DLD1 (cell line): ENCODE results near the gene SPOCK3.
"Not testable (repeated sequence)": the region's sequence is repeated elsewhere in the genome, so short reads cannot be mapped to it uniquely, and the experiment has no call there.

Experiments
- in situ Hi-C: cut with HindIII; loops from 2 replicates; pipeline ENCODE4 v1.10.0; 2017; ENCODE audit warnings: low sequenced_read_pairs

The SPOCK3 gene

DNA sequence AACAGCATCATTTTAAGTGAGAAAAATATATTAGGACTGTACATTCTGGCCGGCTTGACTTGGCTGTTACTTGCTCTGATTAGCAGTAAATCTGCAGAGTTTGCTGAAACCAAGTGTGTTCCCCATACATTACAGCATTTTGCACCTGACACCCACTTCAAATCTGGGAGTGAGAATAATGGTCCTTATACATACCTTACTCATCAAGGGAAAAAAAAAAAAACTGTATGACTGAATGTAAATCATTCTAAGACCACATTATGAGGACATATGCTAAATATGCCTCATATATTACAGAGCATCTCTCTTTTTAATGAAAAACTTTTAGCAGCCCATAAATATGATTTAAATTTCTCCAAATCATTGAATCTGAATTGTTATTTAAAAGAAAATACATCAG is 406.7 kb downstream of the SPOCK3 start:
- in situ Hi-C loops: no loop called here

GRCh38 chr4:166827167-166827566 is 407.1 kb downstream of the SPOCK3 start:
- in situ Hi-C loops: no loop called here

- in situ Hi-C loops: no loop called here
These were observed 410.4 kb downstream of the SPOCK3 start for GRCh38 chr4:166823848-166824247.

- in situ Hi-C loops: no loop called here
These were observed 411.2 kb downstream of the SPOCK3 start for GRCh38 chr4:166823126-166823525.

- in situ Hi-C loops: no loop called here
These were observed 411.9 kb downstream of the SPOCK3 start for GRCh38 chr4:166822386-166822785.

GRCh38 chr4:166816890-166817289 is 417.4 kb downstream of the SPOCK3 start:
- in situ Hi-C loops: no loop called here

- in situ Hi-C loops: no loop called here
These were observed 425.9 kb downstream of the SPOCK3 start for GRCh38 chr4:166808380-166808779.

DNA sequence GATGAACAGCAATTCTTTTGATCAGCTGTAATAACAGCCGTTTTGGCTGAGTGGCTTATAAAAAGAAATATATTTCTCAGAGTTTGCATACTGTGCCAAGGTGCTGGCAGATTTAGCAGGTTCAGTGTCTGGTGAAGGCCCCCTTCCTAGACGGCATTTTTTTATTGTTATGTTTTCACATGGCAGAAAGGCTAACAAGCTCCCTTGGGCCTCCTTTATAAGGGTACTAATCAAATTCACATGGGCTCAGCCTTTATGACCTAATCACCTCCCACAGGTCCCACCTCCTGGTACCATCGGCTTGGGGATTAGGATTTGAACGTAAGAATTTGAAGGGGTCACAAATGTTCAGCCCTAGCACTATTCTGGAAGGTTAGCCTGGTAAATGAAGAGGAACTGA is 431.9 kb downstream of the SPOCK3 start:
- in situ Hi-C loops: no loop called here

DNA sequence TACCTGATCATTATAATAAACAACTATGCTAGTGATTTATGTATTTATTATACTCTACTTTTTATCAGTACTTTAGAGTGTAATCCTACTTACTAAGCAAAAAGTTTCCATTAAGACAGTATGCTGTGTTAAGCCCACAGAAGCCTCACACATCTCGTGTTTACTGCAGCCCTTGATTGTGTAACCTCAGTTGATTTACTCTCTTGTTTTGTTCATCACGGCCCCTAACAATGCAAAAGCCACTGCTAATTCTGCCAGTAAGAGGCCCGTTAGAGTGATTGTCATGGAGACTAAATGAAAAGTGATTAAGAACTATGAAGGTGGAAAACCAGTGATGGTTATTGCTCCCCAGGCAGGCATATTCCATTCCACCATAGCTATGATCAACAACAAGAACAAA is 436.2 kb downstream of the SPOCK3 start:
- in situ Hi-C loops: no loop called here

DNA sequence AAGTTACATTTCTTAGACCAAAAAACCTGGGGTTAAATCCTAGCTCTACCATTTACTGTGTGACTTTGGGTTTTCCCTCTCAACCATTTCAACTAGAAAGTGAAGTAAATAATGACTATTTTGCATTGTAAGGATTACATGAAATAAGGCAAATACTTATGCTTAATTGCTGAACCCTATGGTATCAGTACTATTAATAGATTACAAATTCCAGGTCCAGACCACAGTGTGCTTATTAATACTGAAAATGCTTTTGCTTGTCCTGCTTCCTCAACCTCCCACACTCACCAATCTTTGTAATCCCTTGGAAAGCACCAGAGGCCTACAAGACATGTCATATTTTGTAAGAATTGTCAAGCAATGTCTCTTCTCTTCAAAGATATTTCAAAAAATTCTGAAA is 456.5 kb downstream of the SPOCK3 start:
- in situ Hi-C loops: no loop called here

- in situ Hi-C loops: no loop called here
These were observed 471.3 kb downstream of the SPOCK3 start for GRCh38 chr4:166763018-166763417.

- in situ Hi-C loops: no loop called here
These were observed 492.6 kb downstream of the SPOCK3 start for GRCh38 chr4:166741742-166742141.

- in situ Hi-C loops: not testable (repeated sequence)
These were observed 495.1 kb downstream of the SPOCK3 start for GRCh38 chr4:166739215-166739614.

DNA sequence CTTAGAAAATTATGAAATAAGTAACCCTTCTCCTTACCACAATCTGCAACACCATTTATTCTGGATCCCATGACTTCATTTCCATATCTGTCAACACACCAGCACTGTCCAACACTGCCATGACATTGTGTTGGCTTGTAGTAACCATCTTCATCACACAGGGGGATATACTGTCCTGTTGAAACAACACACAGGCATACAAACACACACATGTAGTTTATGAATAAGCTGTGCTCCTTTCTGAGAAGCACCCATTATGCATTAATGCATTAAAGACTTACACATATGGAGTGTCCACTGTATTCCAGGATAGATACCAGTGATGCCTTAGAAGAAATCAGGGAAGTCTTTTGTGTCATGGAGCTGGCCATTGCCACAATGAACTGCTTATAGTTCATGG is 496.9 kb downstream of the SPOCK3 start:
- in situ Hi-C loops: no loop called here

DNA sequence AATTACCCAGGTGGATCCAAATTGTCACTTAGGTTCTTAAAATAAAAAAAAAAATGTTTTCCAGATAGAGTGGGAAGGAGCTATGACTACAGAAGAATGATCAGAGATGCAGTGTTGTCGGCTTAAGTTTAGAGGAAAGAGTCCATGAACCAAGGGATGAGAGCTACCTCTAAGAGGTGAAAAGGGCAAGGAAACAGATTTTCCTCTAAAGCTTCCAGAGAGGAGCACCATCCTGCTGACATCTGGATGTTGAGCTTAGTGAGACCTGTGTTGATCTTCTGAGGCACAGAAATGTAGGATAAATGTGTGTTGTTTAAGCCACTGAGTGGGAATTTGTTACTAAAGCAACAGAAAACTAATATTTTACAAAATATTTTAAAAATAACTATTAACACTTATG is 498.7 kb downstream of the SPOCK3 start:
- in situ Hi-C loops: no loop called here

DNA sequence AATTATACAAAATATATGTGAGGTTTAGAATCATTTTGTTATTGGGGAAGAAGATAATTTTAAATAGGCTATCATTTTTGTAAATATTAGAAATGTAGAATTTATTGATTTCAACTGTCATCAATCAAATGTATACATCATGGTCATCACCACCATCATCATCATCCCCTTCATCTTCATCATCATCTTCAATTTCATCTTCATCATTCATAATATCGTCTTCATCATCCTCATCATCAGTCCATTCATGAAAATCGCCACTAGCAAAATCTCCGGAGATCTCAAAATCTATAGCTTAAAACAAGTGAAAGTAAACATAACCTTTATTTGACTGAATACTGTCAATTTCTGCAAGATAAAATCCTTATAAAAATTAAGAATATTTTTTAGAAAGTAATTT is 499.5 kb downstream of the SPOCK3 start:
- in situ Hi-C loops: no loop called here

- in situ Hi-C loops: no loop called here
These were observed 500.6 kb downstream of the SPOCK3 start for GRCh38 chr4:166733686-166734085.

- in situ Hi-C loops: no loop called here
These were observed 507.5 kb downstream of the SPOCK3 start for GRCh38 chr4:166726832-166727231.

DNA sequence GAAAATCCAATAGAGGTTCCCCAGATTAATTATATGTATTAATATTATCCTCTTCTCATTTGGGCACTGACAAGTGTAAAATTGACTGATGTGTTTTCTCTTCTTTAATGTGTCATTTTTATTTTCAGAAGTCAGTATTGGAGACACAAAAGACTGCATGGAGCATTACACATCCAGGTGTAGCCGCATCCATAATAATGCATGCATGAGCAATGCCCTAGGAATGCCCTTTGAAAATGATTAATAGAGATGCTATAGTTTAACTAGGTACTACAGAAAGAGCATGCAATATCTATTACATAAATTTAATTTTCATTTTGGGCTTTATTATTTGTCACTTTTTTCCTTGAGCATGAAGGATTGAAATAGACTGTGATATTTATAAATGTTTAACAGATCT is 509.9 kb downstream of the SPOCK3 start:
- in situ Hi-C loops: no loop called here

DNA sequence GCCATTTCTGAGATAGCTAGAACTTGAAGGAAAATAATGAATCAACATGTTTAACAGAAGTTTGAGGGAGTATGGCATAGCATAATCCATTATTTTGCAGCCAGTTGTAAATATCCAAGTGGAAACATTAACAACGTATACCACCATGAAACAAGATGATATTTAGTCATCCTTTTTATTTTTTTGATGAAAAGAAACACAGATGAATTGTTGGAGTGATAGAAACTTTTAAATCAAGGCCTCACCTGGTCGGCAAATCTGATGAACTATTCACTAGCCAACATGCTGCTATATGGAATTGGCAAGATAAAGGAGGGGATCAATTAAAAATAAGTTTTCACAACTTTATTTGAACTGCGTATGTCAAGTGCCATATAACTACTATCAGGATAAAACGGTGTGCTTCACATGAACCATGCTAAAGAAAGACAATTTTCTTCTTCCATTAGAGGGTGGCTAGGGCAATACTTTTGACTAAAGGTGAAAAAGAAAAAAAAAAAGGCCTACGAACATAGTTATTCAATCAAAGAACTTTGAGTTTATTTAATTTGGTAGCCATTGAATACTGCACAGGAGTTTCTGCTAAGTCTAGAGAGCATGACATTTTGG is 510.7 kb downstream of the SPOCK3 start:
- in situ Hi-C loops: no loop called here

- in situ Hi-C loops: not testable (repeated sequence)
These were observed 518.3 kb downstream of the SPOCK3 start for GRCh38 chr4:166715748-166716713.

DNA sequence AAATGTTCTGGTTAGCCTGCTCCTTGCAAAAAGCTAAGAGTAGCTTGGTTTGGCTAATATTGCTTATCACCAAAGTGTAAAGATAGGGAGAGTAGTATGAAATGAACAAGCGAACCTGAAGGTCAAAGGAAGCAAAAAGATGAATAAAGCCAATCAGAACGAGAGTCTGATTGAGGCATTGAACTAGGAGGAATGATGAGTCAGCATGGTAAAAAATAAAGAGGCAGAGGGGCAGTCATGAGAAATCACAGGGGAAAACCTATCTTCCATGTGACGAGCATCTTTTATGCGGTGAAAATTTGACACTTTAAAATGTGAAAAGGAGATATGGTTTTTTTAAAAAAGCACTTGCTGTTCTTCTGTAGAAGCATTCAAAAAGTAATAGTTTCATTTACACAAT is 533.7 kb downstream of the SPOCK3 start:
- in situ Hi-C loops: no loop called here
